ENCODE results near the gene TEC.

DNA sequence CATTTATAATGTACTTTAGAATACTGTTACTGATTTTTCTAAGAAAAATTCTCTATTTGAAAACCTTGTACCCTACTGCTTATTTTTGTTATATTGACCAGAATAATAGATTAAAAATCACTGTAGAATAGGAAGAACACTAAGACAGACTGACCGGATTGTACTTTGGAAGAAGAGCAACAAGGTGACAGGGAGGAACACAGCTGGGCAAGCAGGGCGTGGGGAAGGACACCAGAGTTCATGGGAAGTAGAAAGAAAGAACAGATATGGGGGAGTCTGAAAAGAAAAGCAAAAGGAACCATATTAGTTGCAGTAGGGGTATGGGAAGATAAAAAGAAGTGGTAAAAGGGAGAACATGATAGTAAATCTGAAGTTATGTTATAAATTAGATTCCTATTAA lies 174.2 kb downstream of the TEC start:
- TF ChIP-seq CTCF (IDR thresholded peaks at IDR 0.05) (no peak), SIN3A (IDR thresholded peaks at IDR 0.05; ENCODE audit: borderline replicate concordance, insufficient read depth, low read depth, low read length) (no peak), POLR2AphosphoS5 (IDR thresholded peaks at IDR 0.05; ENCODE audit: low read depth, low read length) (no peak), TCF7L2 (IDR thresholded peaks at IDR 0.05; ENCODE audit: low read depth, low read length) (no peak)

Measured in Panc1 (cell line).